HG02588 (cell line): ENCODE data around the gene PTPRU.

Source experiments
- ATAC-seq: cut with Tn5 transposase; IDR thresholded peaks from one replicate; pipeline ENCODE4 v1.9.1; 2021; ENCODE audit warnings: mild to moderate bottlenecking, moderate library complexity; ENCODE audit not compliant: unreplicated experiment

PTPRU gene

DNA sequence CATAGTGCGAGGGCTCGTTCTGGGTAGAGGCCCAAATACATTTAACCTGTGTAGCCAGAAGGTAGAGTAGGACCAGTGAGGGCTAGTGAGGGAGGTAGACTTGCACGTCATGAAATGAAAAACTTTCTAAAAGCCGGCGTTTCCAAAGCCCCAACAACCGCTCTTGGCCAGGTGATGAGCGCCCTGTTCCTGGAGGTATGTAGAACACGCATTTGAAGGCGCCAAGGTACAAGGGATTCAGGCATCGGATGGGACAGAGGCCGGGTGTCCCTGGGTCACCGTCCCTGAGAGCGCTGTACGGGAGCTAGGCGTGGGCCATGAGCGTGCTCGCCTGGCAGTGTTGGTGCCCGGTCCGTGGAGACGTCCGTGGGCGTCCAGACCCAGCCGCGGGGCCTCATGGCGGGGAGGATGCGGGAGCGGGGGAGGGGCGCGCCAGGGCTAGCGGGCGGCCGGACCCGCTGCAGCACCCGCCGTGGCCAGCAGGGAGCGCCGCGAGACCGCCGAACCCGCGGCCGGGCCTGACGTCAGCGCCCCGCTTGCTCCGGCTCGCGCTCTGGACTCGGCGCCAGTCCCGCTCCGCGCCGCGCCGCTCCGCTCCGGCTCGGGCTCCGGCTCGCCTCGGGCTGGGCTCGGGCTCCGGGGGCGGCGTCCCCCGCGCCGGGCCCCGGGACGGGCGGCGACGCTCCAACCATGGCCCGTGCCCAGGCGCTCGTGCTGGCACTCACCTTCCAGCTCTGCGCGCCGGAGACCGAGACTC is at the start of gene PTPRU:
Gene PTPRU, plus strand, starts transcription at position 568 of the 757 bp plus-strand sequence. Its CDS starts 123 bp downstream, at position 691.
- ATAC-seq = peak; percentile 69

DNA sequence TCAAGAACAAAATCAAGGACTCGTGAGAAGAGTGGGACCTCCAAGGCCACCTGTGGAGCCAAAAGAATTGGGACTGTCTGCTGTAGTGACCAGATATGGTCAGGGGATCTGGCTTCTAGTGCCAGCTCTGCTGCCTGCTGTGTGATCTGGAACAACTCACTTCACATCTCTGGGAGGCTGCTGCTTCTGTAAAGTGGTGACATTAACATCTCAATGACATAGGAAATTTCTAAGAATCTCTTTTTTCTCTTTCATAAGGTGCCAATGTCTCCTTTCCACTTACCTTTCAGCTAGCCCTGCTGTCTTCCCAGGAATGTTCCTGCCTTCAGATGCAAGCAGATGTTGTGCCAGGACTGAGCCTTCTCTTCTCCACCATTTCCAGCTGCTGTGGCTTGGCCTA is 49.6 kb upstream of the PTPRU start:
- ATAC-seq = no peak

DNA sequence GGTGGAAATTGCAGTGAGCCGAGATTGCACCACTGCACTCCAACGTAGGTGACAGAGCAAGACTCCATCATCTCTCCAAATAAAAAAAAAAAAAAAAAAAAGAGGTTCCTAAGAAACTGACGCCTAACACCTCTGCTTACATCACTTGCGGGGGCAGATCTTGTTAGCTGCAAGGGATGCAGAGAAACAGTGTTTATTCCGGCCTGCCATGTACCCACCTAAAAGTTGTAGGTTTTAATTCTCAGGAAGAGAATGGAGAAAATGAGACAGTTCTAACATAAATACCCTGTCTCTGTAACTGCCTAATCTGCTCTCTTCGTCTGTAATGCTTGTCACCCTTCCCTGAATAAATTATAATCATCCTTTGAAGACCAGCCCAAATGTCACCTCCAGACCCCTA is 45.6 kb upstream of the PTPRU start:
- ATAC-seq = no peak

DNA sequence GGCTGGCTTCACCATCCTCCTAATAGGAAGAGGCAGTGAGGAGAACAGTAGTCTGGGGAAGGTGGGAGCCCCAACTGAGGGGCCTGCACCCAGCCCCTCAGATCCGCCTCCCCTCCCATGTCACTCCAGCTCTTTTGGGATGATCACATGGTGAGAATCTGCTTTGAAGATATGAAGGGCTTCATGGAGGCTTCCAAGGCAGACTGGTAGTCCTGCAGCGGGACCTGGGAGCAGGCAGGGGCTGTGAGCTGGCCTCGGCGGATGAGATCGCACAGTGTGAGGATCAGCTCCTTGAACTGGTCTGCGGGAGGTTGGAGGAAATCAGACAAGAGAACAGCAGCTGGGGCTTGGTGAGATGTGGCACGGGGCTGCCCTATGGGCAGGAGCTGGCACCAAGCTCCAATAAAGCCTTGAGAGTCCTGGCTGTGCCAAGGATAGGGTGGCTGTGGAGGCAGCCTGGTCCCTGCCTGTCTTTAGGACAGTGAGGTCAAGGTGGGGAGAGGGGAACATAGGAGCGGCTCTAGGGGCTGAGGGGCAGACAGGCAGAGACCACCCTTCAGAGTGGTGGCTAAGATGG is 42.4 kb upstream of the PTPRU start:
- ATAC-seq = no peak

DNA sequence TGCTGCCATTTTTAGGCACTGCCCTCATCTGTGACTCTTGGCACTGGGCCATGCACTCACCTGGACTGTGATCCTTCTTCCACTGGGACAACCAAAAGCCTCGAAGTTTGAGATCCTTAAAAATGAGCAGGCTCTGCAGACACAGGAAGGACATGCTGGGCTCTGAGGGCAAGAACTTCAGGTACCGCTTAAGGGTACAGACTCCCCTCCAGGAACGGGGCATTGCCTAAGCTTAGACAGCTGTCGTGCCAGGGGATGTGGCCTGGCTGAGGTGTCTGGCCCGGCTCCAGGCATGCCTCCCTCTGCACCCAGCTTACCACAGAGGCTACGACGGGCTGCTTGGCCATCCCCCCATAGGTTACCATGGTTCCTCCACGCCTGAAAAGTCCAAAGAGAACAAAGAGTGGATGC is 40.4 kb upstream of the PTPRU start:
- no peak for ATAC-seq

DNA sequence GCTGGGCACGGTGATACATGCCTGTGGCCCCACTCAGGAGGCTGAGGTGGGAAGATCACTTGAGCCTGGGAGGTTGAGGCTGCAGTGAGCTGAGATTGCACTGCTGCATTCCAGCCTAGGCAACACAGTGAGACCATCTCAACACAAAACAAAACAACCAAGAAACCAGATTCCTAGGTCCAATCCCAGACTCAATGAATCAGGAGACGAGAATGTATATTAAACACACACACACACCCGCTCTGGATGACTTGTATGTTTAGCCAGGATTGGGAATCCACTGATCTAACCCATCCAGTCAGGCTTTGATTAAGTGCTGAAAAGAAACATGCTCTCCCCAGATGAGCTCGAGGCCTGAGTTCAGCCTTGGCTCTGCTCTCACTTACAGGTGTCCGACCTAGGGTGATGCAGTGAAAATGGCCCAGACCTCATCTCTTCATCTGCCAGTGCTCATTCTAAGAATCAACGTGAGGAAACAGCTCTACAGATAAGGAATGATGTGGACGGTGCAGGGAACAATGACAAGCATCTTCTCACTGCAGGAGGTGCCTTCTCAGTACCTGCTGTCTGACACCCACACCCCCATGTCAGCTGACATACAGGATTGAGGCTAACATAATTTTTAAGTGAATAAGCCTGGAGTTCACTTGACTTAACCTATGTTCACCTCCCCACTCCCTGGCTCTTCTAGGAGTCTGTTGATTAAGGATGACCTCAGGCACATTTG is 39.3 kb upstream of the PTPRU start:
- ATAC-seq = no peak

DNA sequence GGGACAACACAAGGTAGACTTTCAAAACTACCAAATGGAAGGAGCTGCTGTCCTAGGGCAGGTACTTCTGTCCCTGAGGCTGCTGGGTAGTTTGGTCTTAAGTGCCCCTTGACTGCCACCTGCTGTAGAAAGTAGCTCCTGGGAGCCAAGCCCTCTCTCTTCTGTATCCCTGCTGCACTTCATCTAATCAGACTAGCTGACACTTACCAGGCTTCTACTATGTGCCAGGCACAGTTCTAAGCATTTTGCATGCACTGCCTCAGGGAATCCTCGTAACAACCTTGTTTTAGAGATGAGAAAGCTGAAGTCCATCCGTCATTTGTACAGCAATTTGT is 38.8 kb upstream of the PTPRU start:
- ATAC-seq = no peak

DNA sequence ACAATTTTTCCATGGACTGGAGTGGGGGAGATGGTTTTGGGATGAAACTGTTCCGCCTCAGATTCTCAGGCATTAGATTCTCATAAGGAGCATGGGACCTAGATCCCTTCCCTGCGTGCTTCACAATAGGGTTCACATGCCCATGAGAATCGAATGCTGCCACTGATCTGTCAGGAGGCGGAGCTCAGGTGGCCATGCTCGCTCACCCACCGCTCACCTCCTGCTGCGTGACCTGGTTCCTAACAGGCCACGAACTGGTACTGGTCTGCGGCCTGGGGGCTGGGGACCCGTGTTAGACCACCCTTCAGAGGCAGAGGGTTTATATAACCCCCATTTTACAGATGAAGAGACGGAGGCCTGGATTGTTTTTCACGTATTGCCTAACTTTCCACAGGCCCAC is 38.3 kb upstream of the PTPRU start:
- no peak for ATAC-seq

DNA sequence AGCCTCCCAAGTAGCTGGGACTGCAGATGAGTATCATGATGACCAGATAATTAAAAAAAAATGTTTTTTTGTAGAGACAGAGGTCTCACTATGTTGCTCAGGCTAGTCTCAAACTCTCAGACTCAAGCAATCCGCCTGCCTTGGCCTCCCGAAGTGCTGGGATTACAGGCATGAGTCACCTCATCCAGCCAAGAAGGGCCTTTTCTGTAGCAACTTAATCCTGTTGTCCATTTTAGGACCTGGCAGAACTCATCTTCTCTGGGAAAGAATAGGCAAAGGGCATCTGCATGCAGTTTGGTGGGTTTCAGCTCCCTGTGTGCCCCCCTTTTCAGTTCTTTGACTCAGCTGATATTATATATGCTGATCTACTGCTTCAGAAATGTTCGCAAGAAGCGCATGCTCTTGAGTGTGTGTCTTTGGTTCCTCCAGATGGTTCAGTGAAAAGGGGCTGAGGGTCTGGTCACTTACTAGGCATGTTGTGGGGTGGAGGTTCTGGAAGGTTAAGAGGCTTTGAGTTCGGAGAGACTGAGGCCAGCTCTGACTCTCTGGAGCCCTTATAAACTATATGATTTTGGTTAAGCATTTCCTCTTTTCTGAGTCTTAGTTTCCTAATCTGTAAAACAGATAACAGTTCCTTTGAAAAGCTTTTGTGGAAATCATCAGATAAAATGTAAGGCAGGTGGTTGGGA is 35.3 kb upstream of the PTPRU start:
- ATAC-seq = no peak

DNA sequence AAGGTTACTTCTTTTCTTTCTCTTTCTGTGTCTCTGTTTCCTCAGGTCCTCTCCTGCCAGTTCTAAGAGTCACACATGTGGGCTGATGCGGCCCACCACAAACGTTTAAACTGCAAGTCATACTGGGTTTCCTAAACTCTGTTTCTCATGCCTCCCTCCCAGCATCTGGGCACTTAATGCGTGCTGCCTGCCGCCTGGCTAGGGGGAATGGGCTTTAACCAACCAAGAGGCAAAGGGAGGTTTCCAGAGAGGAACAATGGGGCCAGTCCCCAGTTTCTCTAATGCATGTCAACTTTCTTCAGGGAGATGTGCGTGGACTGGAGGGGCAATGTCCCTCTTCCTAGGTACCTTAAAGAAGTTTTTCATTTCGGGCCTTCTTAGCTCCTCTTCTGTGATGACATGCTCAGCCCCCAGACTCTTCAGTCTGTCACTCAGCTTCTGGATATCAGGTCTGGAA is 34.7 kb upstream of the PTPRU start:
- ATAC-seq = no peak

DNA sequence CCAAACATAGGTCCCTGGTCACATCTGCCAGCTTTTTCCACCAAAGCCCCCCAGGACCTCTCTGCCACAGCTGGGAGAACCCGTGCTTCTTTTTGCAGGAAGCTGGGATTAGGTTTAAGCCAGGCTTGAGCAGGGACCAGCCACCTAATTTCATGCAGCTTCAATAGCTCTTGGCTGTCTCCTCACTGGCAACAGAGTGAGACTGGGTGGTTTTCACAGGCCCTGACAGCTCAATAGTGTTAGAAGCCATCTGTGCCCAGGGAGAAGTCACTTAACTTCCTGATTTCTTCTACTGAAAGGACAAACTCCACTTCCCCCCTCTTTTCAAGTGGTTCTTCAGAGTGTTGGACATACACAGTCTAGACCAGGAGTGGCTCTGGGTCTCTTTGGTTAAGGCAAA is 34.3 kb upstream of the PTPRU start:
- ATAC-seq = no peak

DNA sequence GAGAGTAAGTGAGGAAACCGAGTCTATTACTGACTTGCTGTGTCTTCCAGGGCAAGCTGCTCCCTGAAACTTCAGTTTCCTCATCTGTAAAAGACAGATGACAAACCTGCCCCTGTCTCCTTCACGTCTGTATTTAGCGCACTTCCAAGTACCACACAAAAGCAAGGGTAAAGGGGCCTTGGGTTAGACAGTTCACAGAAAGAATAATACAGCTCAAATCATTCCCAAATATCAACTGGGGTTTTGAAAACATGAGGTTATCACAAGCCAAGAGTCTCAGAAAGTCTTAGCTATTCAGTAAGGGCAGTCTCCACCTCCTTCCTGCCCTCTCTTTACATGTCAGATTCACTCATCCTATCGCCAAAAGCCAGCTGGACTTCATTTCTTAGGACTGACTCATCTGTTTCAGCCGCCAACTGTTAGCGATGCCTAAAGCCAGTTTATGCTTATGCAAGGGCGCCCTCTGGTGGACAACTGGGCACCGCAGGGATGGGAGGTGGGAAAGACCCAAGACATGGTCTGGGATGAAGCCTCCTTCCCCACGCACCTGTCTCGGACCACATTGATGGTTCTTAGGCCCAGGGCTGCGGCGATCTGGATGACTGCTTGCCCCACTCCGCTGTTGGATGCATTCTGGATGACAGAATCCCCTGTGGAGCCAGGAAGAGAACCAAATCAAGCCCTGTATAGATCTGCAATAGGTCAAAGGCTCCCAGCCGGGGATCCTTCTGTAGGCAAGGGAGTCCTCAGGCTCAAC is 33.6 kb upstream of the PTPRU start:
- ATAC-seq = peak; percentile 64

DNA sequence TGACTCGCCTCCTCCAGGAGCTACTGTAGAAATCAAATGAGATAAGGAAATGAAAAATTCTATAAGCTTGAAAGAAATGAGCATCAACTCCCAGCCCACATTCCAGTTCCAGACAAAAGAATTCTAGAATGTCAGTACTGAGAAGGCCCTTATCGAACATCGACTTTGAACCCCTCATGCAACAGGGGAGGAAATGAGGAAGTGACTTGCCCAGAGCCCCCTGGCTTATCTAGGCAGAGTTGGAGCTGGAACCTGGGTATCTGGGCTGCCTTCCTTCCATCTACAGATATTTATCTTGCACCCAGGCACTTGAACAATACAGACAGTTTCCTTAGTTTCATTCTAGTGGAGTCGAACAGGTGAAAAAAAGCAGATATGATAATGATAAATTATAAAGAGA is 27.9 kb upstream of the PTPRU start:
- no peak for ATAC-seq

DNA sequence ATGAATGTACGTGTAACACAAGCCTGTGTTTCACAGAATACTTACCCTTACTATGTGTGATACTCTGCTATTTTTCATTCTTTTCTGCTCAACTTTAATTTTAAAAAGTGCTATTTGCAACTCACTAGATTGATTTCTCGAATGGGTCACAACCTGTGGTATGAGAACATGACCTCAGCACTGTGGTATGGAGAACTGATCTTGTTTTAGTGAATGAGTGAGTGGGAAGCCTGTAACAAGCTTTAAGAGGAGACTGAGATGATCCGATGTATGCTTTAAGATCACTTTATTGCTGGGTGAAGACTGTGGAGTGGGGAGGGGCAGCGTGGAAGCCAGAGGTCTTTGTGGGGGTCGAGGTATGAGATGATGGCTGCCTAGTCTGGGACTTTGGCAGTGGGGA is 27.1 kb upstream of the PTPRU start:
- no peak for ATAC-seq

DNA sequence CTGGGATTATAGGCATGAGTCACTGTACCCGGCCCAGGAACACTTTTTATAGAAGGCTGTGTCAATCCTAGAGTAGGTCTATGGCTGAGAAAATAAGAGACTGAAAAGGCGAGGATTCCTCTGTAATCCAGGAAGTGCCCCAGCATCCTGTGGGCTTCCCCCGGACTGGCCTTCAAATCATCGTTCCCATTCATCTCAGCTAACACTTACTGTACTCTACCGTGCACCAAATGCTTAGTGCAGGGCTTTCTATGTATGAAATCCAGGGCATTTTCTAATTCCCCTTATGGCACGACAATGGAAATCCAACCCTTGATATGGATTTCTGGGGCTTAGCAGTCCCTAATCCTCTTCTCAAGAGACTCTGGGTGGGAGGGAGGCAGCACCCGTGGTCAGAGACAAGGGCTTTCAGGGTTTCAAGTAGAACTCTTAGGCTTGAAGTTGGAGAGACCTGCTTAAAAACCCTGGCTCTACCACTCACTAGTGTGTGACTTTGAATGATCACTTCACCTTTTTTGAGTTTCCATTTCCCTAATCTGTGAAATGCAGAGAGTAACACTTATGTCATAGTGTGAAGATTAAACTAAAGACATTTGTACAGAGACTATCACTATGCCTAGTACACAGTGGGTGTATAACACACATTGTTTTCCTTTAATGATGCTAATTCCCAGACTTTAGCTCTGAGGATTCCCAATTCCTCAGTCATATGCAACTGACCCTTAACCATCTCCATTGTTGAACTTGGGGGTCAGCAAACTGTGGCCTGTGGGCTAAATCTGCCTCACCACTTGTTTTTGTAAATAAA is 25.8 kb upstream of the PTPRU start:
- ATAC-seq = no peak

DNA sequence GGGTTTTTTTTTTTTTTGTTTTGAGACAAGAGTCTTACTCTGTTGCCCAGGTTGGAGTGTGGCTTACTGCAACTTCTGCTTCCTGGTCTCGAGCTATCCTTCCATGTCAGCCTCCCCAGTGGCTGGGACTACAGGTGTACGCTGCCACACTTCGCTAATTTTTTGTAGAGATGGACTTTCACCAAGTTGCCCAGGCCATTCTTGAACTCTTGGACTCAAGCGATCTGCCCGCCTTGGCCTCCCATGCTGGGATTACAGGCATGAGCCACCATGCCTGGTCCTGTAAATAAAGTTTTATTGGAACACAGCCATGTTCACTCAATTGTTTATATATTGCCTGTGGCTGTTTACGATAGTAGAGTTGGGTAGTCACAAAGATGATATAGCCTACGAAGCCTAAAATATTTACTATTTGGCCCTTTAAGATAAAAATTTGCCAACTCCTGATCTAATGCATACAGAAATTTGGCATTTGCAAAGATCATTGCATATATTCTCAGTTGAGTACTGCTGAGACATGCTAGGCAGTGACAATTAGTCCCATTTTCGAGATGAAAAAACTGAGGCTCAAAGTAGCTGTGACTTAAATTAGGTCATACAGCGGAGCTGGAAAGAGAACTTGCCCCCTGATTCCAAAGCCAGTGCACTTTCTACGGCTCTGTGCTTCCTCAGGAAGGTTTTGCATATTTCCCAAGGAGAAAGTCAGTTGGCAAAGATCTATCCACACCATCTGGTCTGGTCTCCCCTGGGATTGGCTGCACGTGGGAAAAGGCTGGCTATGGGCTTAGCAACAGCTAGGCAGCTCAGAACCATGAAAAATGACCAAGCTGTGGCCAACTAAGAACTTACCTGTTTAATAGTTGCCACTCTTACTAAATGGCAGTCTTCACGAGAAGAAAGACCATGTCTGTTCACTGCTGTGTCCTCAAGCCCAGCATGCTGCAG is 25.0 kb upstream of the PTPRU start:
- ATAC-seq = no peak

DNA sequence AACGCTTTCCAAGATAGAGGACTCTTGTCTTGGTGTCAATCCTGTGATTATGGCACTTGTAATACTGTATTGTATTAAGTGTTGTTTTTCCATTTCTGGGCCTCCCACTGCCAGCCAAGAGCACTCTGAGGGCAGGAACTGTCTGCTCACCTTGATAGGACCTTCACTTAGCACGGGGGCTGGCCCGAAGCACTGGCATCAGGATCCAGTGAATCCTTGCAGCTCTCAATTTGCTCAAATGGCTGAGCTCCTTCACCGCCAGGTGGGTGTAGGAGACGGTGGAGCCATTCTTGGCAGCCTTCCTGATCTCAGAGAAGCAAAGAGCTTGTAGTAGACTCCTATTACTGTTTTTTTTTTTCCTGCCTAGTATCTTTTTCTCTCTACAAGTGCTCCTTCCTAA is 23.3 kb upstream of the PTPRU start:
- no peak for ATAC-seq

DNA sequence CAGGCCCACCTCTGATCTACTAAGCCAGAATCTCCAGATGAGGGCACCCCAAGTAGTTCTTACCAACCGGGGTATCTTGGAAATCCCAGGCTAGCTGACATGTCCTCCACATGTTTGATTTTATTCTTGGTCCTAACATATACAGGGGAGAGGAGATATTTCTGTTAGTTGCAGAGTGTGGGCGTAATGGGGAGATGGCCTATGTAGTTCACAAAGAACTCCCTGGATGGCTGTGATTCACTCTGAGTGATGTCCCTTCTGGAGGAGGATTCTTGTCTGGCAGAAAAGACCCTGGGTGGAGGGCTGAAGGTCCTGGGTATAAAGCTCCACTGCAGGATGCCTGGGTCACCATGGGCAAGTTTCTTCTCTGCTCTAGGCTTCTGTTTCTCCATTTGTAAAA is 18.7 kb upstream of the PTPRU start:
- no peak for ATAC-seq

DNA sequence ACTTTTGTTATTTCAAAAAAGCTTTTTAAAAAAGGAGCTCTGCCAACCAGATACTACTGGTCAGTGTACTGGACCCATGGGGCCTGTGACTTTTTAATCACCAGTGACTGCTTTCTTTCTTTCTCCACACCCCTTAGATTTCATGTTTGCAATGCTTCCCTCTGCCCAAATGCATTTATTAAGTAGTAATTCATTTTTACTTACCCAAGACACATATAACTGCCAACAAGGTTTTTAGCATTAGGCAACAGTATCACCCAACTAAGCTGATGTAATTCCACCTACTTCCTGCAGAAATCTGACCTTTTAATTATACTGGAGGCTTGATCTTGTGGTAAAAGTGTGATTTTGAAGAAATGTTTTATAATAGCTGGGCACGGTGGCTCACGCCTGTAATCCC is 18.1 kb upstream of the PTPRU start:
- ATAC-seq = no peak
